ENCODE results near the gene ZNF433.
"Not testable (repeated sequence)": the region's sequence is repeated elsewhere in the genome, so short reads cannot be mapped to it uniquely, and the experiment has no call there.

ZNF433 gene

DNA sequence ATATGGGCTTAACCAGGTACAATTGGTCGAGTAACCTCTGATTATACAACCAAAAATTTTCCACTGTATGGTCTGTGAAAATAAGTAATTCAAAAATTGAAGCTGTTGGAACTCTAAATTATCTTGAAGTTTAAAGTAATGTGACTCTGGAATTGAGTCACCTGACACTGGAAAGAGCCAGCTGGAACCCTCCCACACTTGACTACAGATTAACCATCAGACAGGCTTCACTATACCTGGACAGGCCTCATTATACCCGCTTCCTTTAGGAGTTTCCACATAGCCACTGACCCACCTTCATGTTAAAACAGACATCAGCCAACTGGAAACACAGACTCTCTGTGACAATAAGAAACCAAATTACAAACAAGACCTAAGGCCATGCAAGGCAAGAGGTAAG, 1.3 kb downstream of the ZNF433 start:
- no peak for TF ChIP-seq YY1 (IDR thresholded peaks at IDR 0.05; ENCODE audit: insufficient read depth, insufficient read length)
- TF ChIP-seq ZNF274 (IDR thresholded peaks at IDR 0.05; ENCODE audit: low read depth, low read length): no peak
- no peak for TF ChIP-seq SUZ12 (IDR thresholded peaks at IDR 0.05; ENCODE audit: extremely low read depth, insufficient read depth, insufficient read length)
- Histone ChIP-seq H3K4me1 (ENCODE audit: insufficient read depth, insufficient read length) (no peaks in the 10 kb centered on the region), H3K36me3 (ENCODE audit: insufficient read depth, insufficient read length, low read length) (peaks cover 11% of the 10 kb centered on the region), H3K4me3 (ENCODE audit: insufficient read length, low read depth) (no peak overlapping the region), H3K27me3 (ENCODE audit: insufficient read depth, insufficient read length) (no peaks in the 10 kb centered on the region), H3K9me3 (ENCODE audit: insufficient read depth, low read length) (no peaks in the 10 kb centered on the region), H3K9ac (ENCODE audit: insufficient read length, low read depth) (no peak overlapping the region)
- DNase-seq (ENCODE audit: low read depth, low spot score): no peak

DNA sequence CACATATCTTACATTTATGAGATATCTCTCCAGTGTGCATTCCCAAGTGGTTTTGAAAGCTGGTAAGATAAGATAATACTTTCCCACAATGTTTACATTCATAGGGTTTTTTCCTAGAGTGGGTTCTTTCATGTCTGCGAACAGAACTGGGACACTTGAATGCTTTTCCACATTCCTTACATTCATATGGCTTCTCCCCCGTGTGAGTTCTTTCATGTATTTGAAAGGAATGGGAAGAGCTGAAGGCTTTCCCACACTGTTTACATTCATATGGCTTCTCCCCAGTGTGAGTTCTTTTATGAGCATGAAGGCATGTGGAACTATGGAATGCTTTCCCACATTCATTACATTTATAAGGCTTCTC, 19.7 kb downstream of the ZNF433 start:
- H3K9ac ChIP-seq (ENCODE audit: insufficient read length, low read depth): no peak overlapping the region
- DNase-seq (ENCODE audit: low read depth, low spot score): peak; percentile 8
- peaks cover 87% of the 10 kb centered on the region for H3K9me3 ChIP-seq (ENCODE audit: insufficient read depth, low read length)
- no peaks in the 10 kb centered on the region for H3K27me3 ChIP-seq (ENCODE audit: insufficient read depth, insufficient read length)
- H3K4me3 ChIP-seq (ENCODE audit: insufficient read length, low read depth): no peak overlapping the region
- TF ChIP-seq ZNF274 (IDR thresholded peaks at IDR 0.05; ENCODE audit: low read depth, low read length): 0 out of 2 replicates have a peak, but pooled peaks have one; percentile 24
- TF ChIP-seq YY1 (IDR thresholded peaks at IDR 0.05; ENCODE audit: insufficient read depth, insufficient read length): no peak
- no peaks in the 10 kb centered on the region for H3K4me1 ChIP-seq (ENCODE audit: insufficient read depth, insufficient read length)
- peaks cover 53% of the 10 kb centered on the region for H3K36me3 ChIP-seq (ENCODE audit: insufficient read depth, insufficient read length, low read length)

DNA sequence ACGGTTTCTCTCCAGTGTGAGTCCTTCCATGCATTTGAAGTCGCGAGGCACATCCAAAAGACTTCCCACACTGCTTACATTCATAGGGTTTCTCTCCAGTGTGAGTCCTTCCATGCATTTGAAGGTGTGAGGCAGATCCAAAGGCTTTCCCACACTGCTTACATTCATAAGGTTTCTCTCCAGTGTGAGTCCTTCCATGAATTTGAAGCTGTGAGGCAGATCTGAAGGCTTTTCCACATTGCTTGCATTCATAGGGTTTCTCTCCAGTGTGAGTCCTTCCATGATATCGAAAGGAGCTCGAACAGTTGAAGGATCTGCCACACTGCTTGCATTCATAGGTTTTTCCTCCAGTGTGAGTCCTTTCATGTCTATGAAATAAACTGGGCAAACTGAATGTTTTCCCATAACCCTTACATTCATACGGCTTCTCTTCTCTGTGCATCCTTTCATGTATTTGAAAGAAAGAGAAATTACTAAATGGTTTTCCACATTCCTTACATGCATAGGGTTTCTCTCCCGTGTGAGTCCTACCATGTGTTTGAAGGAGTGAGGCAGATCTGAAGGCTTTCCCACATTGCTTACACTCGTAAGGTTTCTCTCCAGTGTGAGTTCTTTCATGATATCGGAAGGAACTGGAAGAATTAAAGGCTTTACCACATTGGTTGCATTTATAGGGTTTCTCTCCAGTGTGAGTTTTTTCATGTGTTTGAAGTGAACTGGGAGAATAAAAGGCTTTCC, 20.3 kb downstream of the ZNF433 start:
- peaks cover 87% of the 10 kb centered on the region for H3K9me3 ChIP-seq (ENCODE audit: insufficient read depth, low read length)
- H3K27me3 ChIP-seq (ENCODE audit: insufficient read depth, insufficient read length): no peaks in the 10 kb centered on the region
- DNase-seq (ENCODE audit: low read depth, low spot score): no peak
- peaks cover 53% of the 10 kb centered on the region for H3K36me3 ChIP-seq (ENCODE audit: insufficient read depth, insufficient read length, low read length)
- H3K4me3 ChIP-seq (ENCODE audit: insufficient read length, low read depth): no peak overlapping the region
- TF ChIP-seq ZNF274 (IDR thresholded peaks at IDR 0.05; ENCODE audit: low read depth, low read length) (peak; percentile 83), SUZ12 (IDR thresholded peaks at IDR 0.05; ENCODE audit: extremely low read depth, insufficient read depth, insufficient read length) (no peak)
- H3K4me1 ChIP-seq (ENCODE audit: insufficient read depth, insufficient read length): no peaks in the 10 kb centered on the region
- H3K9ac ChIP-seq (ENCODE audit: insufficient read length, low read depth): no peak overlapping the region

DNA sequence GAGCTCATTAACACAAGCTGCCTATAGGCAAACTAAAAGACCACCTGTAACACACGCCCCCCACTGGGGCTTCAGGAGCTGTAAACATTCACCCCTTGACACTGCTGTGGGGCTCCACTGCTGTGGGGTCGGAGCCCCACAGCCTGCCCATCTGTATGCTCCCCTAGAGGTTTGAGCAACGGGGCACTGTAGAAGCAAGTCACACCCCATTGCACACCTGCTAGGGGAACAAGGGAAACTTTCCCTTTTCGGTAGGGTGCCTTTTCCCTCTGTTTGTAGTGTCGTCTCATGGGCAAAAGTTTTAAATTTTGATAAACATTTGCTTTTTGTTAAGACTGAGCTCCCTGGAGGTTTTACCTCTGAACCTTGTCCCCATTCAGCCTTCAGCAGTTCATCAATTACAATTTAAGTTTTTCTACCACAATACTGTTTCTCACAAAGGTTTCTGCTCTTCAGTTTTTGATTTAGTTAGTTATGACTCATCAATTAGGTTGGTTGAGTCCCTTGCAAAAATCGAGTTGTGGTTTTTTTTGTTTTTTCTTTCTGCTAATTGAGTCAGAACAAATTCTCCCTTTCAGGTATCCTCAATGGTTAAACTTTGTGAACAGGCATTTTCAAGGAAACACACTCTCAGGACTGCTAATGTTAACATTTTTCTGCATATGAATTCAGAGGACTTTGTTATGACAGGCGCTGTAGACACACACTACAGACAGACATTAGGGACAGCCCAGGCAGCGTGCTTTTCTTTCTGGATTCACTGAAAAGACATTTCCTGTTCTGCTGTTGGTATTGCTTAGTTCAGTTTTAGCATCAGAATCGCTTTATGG, 35.1 kb downstream of the ZNF433 start:
- H3K9me3 ChIP-seq (ENCODE audit: insufficient read depth, low read length): no peaks in the 10 kb centered on the region
- H3K4me3 ChIP-seq (ENCODE audit: insufficient read length, low read depth): no peak overlapping the region
- no peak overlapping the region for H3K9ac ChIP-seq (ENCODE audit: insufficient read length, low read depth)
- no peak for DNase-seq (ENCODE audit: low read depth, low spot score)
- H3K36me3 ChIP-seq (ENCODE audit: insufficient read depth, insufficient read length, low read length): peaks cover 40% of the 10 kb centered on the region
- TF ChIP-seq YY1 (IDR thresholded peaks at IDR 0.05; ENCODE audit: insufficient read depth, insufficient read length): no peak
- no peak for TF ChIP-seq SUZ12 (IDR thresholded peaks at IDR 0.05; ENCODE audit: extremely low read depth, insufficient read depth, insufficient read length)
- H3K4me1 ChIP-seq (ENCODE audit: insufficient read depth, insufficient read length): no peaks in the 10 kb centered on the region
- H3K27me3 ChIP-seq (ENCODE audit: insufficient read depth, insufficient read length): no peaks in the 10 kb centered on the region

- peak; percentile 6 for DNase-seq (ENCODE audit: low read depth, low spot score)
- no peak for TF ChIP-seq YY1 (IDR thresholded peaks at IDR 0.05; ENCODE audit: insufficient read depth, insufficient read length)
- TF ChIP-seq SUZ12 (IDR thresholded peaks at IDR 0.05; ENCODE audit: extremely low read depth, insufficient read depth, insufficient read length): no peak
- no peak for TF ChIP-seq ZNF274 (IDR thresholded peaks at IDR 0.05; ENCODE audit: low read depth, low read length)
- H3K9ac ChIP-seq (ENCODE audit: insufficient read length, low read depth): no peak overlapping the region
- no peaks in the 10 kb centered on the region for H3K9me3 ChIP-seq (ENCODE audit: insufficient read depth, low read length)
- H3K27me3 ChIP-seq (ENCODE audit: insufficient read depth, insufficient read length): no peaks in the 10 kb centered on the region
- H3K4me1 ChIP-seq (ENCODE audit: insufficient read depth, insufficient read length): no peaks in the 10 kb centered on the region
- no peak overlapping the region for H3K4me3 ChIP-seq (ENCODE audit: insufficient read length, low read depth)
- H3K36me3 ChIP-seq (ENCODE audit: insufficient read depth, insufficient read length, low read length): peaks cover 25% of the 10 kb centered on the region
Measured at GRCh38 chr19:11995174-11995573, 40.3 kb downstream of the ZNF433 start.

- not testable (repeated sequence) for H3K27me3 ChIP-seq (ENCODE audit: insufficient read depth, insufficient read length); H3K4me1 ChIP-seq (ENCODE audit: insufficient read depth, insufficient read length); DNase-seq (ENCODE audit: low read depth, low spot score); H3K9ac ChIP-seq (ENCODE audit: insufficient read length, low read depth); H3K9me3 ChIP-seq (ENCODE audit: insufficient read depth, low read length); H3K4me3 ChIP-seq (ENCODE audit: insufficient read length, low read depth)
- peaks cover 25% of the 10 kb centered on the region for H3K36me3 ChIP-seq (ENCODE audit: insufficient read depth, insufficient read length, low read length)
Measured at GRCh38 chr19:11991921-11992320, 43.6 kb downstream of the ZNF433 start.

GRCh38 chr19:11989112-11989456, 46.4 kb downstream of the ZNF433 start:
- Histone ChIP-seq H3K9ac (ENCODE audit: insufficient read length, low read depth) (no peak overlapping the region), H3K4me1 (ENCODE audit: insufficient read depth, insufficient read length) (no peaks in the 10 kb centered on the region), H3K9me3 (ENCODE audit: insufficient read depth, low read length) (no peaks in the 10 kb centered on the region; the same call in 1 of the 2 replicates), H3K36me3 (ENCODE audit: insufficient read depth, insufficient read length, low read length) (peaks cover 24% of the 10 kb centered on the region), H3K4me3 (ENCODE audit: insufficient read length, low read depth) (peak overlapping the region; percentile 98), H3K27me3 (ENCODE audit: insufficient read depth, insufficient read length) (no peaks in the 10 kb centered on the region)
- DNase-seq (ENCODE audit: low read depth, low spot score): no peak
- no peak for TF ChIP-seq ZNF274 (IDR thresholded peaks at IDR 0.05; ENCODE audit: low read depth, low read length)
- no peak for TF ChIP-seq YY1 (IDR thresholded peaks at IDR 0.05; ENCODE audit: insufficient read depth, insufficient read length)
- no peak for TF ChIP-seq SUZ12 (IDR thresholded peaks at IDR 0.05; ENCODE audit: extremely low read depth, insufficient read depth, insufficient read length)
